NCI-H2081 treated with DMSO at 0.1 percent for 48 hours (cell line): ENCODE data around the gene TMEM181.
"Not testable (repeated sequence)": the region's sequence is repeated elsewhere in the genome, so short reads cannot be mapped to it uniquely, and the experiment has no call there.

Source experiments
- DNase-seq: peaks from one replicate; lab custom pipeline; 2025; lab: John Stamatoyannopoulos, UW

TMEM181 gene

DNA sequence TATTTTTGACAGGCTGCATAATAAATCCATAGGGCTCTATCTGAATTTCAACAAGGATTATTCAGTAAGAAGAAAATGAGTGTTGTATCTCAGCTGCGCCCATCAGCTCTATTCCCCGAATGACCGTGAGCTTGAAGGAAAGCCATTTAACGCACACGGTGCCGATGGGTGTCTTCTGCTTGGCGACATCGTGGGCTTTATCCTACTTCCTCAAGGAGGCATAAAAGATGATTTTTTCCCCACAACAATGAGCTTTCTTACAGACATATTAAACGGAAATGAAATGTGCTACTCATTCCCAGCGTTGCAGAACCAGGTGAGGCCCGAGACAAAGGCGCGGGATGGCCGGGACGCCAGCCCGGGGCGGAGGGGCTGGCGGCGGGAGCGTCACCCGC is 83.9 kb downstream of the TMEM181 start:
- DNase-seq: no peak

DNA sequence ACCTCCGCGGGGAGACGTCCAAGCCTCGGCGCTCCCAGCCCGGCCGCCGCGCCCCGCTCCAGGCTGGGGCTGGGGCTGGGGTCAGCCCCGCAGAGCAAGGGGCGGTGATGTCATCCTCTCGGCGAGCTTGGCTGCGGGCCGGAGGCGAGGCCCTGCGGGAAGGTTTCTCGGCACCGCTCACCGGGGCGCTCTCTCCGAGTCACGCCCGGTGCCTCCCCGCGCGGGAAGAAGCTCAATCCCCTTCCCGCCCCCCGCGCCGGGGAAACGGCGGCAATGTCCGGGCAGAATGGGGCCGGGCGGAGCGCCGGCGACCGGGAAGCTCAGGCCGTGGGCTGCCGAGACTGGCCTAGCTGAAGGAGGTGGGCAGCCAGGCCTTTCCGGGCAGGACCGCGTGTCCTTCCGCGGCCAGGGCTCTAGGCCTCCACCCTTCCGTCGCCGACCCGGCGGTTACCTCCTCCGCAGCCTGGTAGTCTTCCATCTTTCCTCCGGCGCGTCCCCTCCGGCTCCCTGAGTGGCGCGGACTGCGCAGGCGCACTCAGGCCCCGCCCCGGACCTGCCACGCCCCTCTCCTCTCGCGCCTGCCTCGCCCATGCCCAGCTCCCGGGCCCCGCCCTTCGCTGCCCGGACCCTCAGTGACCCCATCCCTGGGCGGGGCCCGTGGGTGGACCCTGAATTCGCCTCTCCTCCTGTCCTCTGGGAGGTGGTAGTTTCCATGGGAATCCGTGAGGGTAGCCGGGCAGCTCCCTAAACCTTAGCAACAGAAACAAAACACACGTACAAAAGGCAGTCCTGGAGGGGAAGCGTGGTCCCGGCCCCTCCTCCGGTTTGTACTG is 84.6 kb downstream of the TMEM181 start, which contains the start of gene DYNLT1:
DYNLT1 (minus strand) TSS at position 513 of the 833 bp plus-strand sequence; CDS start at position 478, 35 bp downstream.
- DNase-seq: no peak

DNA sequence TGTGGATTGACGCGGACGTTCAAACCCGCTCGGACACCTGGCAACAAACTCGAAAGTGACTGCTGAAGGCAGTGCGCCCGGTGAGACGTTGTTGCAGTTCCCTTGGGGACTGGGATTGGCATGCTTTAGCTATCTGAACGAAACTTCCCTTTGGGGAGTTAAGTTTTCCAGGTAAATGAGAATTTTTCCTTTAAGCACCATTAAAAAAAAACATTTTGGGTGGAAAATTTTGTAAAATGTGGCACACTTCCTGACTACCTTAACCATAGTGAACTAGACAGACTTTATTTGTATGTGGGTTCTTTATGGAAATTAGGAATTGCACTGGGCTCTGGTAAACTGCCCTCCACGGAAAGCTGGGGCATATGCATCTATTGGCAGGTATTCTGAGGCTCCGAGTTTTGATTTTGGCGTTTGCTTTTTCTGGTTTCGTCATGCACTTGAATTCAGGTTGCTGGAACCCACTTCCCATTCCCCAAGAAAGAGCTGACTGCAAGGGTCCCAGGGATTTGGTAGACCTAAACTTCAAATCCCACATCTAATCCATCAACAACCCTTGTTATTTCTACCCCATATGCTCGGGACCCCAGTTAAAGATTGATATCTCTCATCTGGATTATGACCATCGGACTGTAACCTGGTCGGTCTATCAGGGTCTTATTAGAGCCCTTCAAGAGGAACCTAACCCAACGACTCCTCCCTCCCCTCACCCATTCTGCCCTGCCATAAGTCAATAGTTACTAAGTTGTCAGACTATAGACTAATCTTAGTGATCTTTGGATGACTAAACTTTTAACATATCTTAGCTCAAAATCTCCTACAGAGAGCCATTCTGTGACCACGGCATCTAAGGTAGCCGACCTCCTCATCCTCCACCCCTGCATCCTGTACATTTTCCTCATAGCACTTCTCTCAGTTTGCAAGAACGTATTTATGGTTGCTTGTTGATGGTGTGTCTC is 85.5 kb downstream of the TMEM181 start:
- no peak for DNase-seq

DNA sequence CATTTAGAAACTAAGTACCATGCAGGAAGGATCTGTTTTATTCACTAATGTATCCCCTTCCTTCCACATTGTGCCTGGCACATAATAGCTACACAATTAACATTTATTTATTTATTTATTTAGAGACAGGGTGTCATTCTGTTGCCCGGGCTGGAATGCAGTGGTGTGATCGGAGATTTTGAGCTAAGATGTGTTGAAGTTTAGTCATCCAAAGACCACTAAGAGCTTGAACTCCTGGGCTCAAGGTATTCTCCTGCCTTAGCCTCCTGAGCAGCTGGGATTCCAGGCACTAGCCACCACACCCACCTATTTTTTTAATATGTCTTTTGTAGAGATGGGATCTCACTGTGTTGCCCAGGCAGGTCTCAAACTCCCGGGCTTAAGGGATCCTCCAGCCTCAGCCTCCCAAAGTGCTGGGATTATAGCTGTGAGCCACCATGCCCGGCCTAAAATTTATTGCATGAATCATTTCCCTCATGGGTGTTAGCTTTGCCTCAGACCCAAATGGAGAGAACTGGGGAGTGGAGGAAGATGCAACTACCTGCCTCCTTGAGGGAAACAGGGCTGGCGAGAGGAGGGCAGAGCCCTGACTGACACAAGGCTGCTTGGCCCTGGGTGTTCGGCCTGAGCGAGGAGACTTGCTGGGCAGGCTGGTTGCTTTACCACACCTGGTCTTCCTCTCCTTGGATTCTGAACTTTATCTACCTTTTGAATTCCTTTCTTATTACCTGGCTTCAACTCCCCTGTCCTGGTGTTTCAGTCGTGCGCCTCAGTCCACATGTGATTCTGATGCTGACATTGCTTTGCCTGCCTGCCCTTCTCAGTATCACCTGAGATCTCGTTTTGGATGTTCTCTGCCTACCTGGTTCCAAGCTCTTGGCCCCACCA is 86.4 kb downstream of the TMEM181 start:
- DNase-seq: no peak

DNA sequence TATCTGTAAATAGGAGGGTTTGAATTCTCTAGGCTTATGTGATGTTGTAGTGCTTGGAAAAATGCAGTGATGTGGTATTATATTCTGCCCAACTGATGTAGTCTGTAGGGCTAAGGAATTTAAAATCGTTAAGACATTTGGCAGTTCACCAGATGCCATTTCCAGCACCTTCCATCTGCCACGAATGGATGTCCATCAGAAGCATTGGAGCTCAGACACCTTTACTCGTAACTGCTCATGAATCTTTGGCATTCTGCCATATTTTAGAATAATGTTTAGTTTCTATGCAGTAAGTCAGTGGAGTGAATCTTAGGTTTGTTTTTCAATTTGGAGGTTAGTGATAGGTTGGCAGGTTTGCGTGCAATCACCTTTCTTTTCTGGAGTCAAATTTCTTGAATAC is 87.6 kb downstream of the TMEM181 start:
- no peak for DNase-seq

DNA sequence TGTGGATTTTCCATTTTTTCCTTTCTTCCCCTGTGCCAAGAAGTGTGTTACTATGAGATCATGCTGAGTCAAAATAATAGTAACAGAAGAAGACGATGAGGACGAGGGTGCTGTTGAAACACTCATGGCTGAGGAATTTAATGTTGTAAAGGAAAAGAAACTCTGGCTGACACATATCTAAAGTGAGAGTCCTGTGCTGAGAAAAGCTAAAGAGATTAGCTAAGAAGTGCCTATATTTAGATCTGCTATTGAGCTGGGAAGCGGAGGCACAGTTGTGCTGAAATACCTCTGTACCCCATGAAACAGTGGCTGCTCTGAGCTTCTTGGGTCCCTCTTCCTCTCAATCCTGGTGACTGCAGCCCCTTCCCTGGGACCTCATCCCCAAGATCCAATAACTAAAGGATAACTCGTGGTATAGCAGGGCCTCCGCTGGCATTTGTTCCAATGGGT is 88.8 kb downstream of the TMEM181 start:
- no peak for DNase-seq

DNA sequence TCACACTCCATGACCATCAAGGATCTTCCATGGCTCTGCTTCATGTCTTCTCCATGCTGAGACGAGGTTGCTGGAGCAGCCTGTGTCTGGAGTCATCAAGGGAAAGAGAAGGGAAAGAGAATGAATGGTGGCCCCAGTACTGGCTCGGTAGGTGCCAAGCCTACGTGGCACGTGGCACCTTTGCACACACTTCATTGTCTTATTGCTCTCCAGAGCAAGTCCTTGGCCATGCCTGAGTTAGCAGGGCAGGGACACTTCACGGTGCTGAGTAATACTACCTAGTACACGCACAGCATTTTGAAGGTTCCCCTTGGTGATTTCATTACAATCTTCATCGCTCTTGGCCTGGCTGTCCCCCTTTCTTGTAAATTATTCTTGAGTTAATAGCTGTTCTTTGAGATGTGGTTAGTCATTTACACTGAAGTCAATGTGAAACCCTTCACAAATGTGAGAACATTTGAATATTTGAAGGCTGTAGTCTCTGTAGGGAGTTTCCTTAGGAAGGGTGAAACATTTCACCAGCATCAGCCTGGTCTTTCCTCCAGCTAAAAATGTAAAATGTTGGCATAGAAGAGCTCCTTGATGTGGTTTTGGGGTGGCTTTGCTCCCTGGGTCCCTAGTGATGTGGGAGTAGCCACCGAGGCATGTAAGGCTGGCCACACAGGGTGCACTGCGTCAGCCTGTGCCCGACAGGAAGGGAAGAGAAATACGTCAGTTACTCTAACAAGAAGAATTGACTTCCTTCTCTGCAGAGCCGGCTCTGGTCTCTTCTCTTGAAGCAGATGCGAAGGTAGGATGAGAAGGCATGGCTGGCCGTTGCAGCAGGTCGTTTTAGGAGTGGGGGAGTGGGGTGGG is 89.6 kb downstream of the TMEM181 start, which contains the start of gene SYTL3:
SYTL3 (plus strand) TSS at position 766 of the 855 bp plus-strand sequence. CDS start 13,215 bp downstream, outside the sequence.
- no peak for DNase-seq

DNA sequence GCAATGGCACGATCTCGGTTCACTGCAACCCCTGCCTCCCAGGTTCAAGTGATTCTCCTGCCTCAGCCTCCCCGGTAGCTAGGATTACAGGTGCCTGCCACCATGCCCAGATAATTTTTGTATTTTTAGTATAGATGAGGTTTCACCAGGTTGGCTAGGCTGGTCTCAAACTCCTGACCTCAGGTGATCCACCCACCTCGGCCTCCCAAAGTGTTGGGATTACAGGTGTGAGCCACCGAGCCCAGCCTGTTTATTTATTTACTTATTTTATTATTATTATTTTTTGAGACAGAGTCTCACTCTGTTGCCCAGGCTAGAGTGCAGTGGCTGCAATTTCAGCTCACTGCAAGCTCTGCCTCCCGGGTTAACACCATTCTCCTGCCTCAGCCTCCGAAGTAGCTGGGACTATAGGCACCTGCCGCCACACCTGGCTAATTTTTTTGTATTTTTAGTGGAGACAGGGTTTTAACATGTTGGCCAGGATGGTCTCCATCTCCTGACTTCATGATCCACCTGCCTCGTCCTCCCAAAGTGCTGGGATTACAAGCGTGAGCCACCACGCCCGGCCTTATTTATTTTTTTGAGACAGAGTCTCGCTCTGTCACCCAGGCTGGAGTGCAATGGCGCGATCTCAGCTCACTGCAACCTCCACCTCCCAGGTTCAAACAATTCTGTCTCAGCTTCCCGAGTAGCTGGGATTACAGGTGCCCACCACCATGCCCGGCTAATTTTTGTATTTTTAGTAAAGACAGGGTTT is 92.3 kb downstream of the TMEM181 start:
- not testable (repeated sequence) for DNase-seq

DNA sequence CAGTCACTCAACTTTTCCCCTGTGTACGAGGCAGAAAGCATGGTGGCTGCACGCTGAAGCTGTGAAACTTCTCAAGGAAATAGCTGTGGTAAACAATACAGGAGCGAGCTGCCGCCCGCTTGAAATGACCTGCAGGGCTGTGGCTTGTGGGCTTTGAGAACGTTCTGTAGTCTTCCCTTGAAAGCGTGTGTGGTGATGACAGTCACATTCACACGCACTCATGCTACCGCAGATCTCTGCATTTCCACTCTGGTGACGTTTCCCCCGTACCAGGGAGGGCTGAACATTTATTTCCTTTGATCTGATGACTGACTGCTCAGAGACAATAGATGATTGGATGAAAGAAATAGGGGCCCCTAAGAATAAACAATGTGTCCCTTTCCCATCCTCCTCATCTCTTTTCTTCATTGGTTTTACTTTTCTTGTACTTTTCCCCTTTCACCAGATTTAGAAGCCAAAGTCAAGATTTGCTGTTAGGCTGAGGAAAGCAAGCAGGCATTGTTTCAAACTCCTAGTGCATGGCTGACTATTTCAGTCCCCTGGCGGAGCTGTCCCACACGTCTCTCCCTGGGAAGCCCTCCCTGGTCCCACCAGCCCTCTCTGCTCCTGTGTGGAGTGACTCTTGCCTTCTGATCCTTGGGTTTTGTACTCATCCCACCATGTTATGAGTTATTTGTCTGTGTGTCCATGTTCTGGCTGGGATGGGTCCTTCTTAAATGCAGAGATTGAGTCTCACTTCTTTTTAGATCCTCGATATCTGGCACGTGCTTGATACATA is 93.9 kb downstream of the TMEM181 start:
- no peak for DNase-seq

DNA sequence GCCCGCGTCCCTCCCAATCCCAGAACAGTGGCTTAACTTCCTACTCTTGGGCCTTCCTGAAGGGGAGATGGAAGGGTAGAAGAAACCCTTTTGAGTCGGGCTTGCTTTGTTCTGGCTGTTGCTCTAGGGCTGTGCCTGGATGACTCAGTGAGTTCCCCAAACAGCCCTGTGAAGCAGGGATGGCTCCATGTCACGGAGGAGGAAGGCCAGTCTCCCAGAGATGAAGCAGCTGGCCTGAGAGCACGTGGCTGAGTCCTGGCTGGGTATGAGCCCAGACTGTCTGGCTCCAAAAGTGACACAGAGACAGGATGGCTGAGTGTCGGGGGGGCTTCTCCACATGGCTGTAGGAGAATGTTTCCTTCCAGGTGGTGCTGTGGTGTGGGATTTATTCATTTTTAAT is 94.6 kb downstream of the TMEM181 start:
- DNase-seq: no peak

DNA sequence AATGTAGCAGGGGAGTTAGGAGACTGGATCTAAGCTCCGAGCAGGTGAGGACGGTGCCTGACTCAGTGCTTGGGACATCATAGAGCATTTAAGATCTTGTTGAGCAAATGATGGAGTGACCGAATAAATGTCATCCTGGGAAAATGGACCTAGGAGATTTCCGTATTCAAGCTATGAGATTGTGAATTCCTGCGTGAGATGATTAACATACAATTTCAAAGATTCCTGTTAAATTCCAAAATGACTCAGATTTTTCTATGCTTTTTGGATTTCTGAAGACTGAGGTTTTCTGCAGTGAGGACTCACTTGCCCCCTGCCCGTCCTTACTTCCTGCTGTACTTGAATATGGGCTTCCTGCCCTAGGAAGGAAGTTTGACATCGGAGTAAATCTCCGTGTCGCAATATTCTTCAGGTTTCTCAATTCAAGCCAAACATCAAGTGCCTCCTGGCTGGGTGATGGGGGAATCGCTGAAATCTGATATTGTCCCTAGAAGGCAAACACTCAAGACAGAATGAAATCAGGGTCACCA is 95.1 kb downstream of the TMEM181 start:
- no peak for DNase-seq

DNA sequence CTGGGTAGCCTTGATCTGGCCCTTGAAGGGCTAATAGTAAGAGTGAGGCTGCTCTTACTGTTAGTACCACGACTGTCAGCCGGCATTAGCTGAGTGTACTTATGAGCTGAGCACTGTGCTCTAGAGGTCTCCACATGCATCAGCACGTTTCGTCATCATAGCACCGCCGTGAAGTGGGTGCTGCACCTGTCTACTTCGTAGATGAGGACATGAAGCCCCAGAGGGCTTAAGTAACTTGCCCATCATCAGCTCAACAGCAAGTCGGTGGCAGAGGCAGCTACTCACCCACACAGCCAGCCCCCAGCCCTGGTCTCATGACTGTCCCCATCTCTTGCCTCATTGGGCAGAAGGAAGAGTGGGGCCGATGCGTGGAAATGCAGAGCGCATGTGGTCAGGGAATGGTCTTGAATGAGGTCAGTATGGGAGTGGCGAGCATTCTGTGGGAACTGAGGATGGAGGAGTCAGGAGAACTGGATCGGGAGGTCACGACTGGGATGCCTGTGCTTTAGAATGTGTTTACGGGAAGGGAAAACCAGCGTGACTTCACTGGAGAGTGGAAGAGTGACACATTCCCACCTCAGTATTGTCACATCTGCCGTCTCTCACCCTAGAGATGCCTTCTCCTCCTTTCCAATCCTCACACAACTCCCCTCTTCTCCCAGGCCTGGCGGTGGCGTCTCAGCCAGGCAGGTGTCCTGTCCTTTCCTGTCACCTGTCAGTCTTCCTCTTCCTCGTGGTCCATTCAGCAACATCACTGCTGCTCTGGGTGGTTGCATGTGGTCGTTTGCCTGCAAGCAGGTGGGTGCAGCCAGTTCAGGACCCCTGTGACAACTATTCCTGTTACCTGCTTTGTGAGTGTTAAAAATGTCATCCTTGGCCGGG is 95.9 kb downstream of the TMEM181 start:
- DNase-seq: no peak

DNA sequence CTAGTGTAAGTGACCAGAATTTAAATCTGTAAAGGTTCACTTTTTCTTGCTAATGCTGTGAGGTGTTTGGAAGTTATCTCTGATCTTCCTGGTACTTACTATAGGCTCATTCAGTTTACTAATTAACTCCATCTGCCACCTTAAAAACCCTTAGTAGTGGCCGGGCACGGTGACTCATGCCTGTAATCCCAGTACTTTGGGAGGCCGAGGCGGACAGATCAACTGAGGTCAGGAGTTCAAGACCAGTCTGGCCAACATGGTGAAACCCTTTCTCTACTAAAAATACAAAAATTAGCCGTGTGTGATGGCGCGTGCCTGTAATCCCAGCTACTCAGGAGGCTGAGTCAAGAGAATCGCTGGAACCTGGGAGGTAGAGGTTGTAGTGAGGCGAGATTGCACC is 97.1 kb downstream of the TMEM181 start:
- not testable (repeated sequence) for DNase-seq

DNA sequence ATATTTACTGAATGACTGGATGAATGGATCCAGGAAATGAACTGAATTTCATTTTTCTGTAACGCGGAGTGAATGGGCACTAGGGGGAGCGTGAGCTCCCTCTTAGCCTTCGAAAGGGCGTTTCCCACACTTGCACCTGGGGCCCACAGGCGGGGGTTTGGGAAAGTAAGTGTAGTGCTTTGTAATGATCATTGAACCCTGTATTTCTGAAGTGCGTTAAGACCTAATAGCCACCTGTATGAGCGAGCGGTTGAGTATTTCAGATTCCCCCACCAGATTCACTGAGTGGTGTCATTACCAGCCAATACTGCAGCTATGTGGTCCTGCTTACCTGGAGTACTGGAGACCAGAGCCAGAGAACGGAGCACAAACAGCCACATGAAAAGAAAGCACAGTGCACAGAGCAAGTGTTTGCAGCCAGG is 100.5 kb downstream of the TMEM181 start:
- DNase-seq: no peak

DNA sequence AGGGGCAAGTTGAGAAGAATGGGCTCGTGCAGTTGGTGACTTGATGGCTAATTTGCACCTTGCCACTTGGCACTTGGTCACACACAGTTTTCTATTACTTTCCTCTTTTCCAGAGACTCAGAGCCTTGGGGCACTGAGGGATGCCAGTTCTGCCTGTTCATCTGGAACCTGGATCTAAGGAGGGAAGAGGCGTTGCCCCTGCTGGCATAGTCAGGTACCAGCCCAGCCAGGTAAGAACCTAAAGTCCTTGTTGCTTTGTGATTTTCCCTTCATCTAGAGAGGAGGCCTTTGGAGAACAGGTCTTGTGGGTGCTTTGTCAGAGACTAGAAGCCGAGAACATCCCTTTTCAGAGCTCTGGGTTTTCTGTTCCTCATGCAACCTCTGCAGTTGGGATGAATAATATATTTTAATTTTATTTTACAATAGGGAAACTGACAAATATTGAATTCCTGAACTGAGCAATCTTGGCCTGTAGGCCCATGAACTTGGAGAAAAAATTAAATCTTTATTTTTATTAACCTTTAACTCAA is 101.3 kb downstream of the TMEM181 start:
- DNase-seq: no peak

DNA sequence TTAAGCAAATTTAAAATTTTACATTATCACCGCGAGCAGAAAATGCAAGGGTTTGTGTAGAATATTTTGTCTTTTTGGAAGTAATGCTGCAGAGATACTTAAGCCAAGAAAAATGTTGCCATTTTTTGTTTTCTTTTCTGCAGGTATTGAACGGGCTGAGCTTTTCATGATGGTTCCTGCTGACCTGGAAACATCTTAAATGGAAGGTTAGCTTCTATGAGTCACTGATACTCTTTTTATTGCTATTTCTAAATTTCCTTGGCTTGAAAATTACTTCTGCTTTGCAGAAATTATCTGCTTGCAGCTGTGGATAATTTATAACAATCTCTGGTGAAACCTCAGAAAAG is 102.7 kb downstream of the TMEM181 start:
- DNase-seq: no peak

DNA sequence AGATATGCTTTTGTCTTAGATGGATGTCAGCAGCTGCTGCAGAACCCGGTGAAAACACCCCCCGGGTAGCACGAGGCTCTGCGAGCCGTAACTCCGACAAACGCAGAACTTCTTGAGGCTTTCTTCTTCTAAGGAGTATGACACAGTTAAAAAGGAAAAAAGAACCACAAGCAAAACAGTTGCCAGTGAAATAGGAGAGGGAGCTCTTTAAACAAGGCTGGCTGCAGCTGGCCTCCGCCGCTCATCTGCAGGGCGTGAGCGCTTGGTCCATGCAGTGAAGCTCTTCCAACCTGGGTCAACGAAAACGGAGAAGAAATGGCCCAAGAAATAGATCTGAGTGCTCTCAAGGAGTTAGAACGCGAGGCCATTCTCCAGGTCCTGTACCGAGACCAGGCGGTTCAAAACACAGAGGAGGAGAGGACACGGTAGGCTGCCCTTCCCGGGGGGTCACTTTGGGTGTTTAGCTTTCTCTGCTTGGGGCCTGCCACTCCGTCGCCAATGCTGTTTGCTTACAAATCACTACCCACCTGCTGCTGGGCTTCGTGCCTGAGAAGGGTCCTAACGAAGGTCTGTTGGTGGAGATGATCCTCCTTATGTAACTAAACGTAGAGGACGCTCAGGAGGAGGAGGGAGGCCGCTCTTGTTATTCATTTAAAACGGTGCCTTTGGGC is 103.2 kb downstream of the TMEM181 start:
- DNase-seq: peak; percentile 71
